ENCODE data around the gene SAP25. TPM values are rescaled to one million over a fixed set of nuclear protein-coding genes. Genes with fewer than 3 reads are reported as not detected.
A peak's percentile ranks its signal among the peaks of the same experiment; 100 is the strongest.

The SAP25 gene
- total and polyA plus RNA-seq, 2 experiments from 2014 or later = 3.8 to 4.1 TPM

GRCh38 chr7:100539436-100540006 lies 34.2 kb downstream of the SAP25 start (continued):
- no peak for TF ChIP-seq REST (IDR thresholded peaks at IDR 0.05; ENCODE audit: unreplicated experiment)

- Mint-ChIP-seq H3K4me1 (peaks cover 33% of the 10 kb centered on the region), H3K27ac (peak within 1 kb of the TSS; percentile 42; the same call in 1 of the 2 replicates), H3K4me3 (peak within 1 kb of the TSS; percentile 73), H3K36me3 (ENCODE audit: low read depth) (no peaks in the 10 kb centered on the region), H3K27me3 (ENCODE audit: insufficient read depth, low read depth, poor library complexity) (peaks cover 34% of the 10 kb centered on the region), H3K9me3 (no peaks in the 10 kb centered on the region; the same call in 2 of the 3 replicates)
- Histone ChIP-seq H2AFZ (peak within 1 kb of the TSS; percentile 80), H4K20me1 (replicated peaks; ENCODE audit: insufficient read depth) (0 out of 2 replicates have a peak, but pooled peaks cover 2% of the 10 kb centered on the region), H3K79me2 (replicated peaks; ENCODE audit: insufficient read depth) (peaks cover 3% of the 10 kb centered on the region), H3K36me3 (ENCODE audit: insufficient read depth) (no peaks in the 10 kb centered on the region), H3K4me2 (peak within 1 kb of the TSS; percentile 89), H3K4me3 (peak within 1 kb of the TSS; percentile 71), H3K4me1 (ENCODE audit: insufficient read depth) (peaks cover 32% of the 10 kb centered on the region), H3K27ac (ENCODE audit: low read depth) (no peak within 1 kb of the TSS), H3K27me3 (ENCODE audit: insufficient read depth) (peaks cover 10% of the 10 kb centered on the region), H3F3A (replicated peaks; ENCODE audit: low read depth) (peaks cover 8% of the 10 kb centered on the region; the same call in 1 of the 2 replicates), H3K9me2 (ENCODE audit: insufficient read depth) (no peaks in the 10 kb centered on the region)
- DNase-seq (ENCODE audit: low spot score) (peak; percentile 100), ATAC-seq (peak; percentile 94)
- no peak for TF ChIP-seq REST (IDR thresholded peaks at IDR 0.05; ENCODE audit: unreplicated experiment)
- TF ChIP-seq POLR2AphosphoS5 (IDR thresholded peaks at IDR 0.05; ENCODE audit: low read depth) = peak; percentile 80
- no peak for TF ChIP-seq CTCF (conservative IDR thresholded peaks at IDR 0.05; ENCODE audit: low read depth in 2 of 2)
- peak; percentile 85 for TF ChIP-seq CREB1 (CRISPR knock-in tag; IDR thresholded peaks at IDR 0.05; ENCODE audit: low read depth)
Measured at GRCh38 chr7:100538654-100539435, 34.9 kb downstream of the SAP25 start, which contains the start of gene AGFG2. TSS of gene AGFG2 (plus strand) at chr7:100539203. CDS start at chr7:100539347, 144 bp downstream.
